GM10248 (cell line): ENCODE data around the gene KANK2.

Experiments
- CTCF ChIA-PET: fragments of 300-600 bp; sonication (Branson Sonifier 250); formaldehyde crosslinking; extraction: SDS; loops from one replicate; lab custom pipeline; 2021; ENCODE audit warnings: antibody characterized with exemption; lab: Yijun Ruan, JAX
- POLR2A ChIA-PET: fragments of 350-650 bp; sonication (Branson Sonifier 250); formaldehyde crosslinking; extraction: SDS; loops from one replicate; lab custom pipeline; 2020; ENCODE audit warnings: antibody characterized with exemption; lab: Yijun Ruan, JAX
- DNase-seq: peaks from one replicate; pipeline ENCODE4 v3.0.0; 2012; ENCODE audit errors: extremely low spot score
- TF ChIP-seq, protein P1 (sequence below): IDR thresholded peaks from 2 replicates; pipeline ENCODE4 v1.5.1; 2012; ENCODE audit warnings: mild to moderate bottlenecking, low read depth; ENCODE audit errors: extremely low read depth, missing control alignments, control extremely low read depth

Gene KANK2

DNA sequence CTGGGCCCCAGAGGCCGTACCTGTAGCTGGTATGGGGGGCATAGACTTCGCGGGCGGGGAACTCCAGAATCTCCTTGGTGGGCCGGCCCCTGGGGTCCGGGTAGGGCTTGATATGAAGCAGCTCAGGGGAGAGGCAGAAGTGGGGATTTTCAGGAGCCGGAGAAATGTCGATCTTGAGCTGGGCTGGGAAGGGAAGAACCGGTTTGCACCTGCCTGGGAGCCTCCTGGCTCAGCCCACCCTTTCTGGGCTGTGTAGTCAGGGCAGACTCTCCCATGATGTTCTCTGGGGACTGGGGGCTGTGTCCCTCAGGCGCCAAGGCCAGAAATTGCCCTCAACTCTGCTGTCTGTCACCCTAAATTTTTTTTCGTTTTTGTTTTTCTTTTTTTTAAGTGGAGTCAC, 44.7 kb upstream of the KANK2 start:
- TF ChIP-seq, protein P1, sequence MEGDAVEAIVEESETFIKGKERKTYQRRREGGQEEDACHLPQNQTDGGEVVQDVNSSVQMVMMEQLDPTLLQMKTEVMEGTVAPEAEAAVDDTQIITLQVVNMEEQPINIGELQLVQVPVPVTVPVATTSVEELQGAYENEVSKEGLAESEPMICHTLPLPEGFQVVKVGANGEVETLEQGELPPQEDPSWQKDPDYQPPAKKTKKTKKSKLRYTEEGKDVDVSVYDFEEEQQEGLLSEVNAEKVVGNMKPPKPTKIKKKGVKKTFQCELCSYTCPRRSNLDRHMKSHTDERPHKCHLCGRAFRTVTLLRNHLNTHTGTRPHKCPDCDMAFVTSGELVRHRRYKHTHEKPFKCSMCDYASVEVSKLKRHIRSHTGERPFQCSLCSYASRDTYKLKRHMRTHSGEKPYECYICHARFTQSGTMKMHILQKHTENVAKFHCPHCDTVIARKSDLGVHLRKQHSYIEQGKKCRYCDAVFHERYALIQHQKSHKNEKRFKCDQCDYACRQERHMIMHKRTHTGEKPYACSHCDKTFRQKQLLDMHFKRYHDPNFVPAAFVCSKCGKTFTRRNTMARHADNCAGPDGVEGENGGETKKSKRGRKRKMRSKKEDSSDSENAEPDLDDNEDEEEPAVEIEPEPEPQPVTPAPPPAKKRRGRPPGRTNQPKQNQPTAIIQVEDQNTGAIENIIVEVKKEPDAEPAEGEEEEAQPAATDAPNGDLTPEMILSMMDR: no peak
- no peak for DNase-seq
- CTCF ChIA-PET: interaction anchor here (1.2 to 3.6 kb wide), 10 partner anchors 10 to 240 kb away, joined by 3 to 12 read pairs (median 5); no protein-coding TSS in a partner anchor
- POLR2A ChIA-PET: no interaction called here

- no peak for DNase-seq
- ChIA-PET POLR2A (no interaction called here), CTCF (interaction anchor here (1.2 to 1.6 kb wide), 2 partner anchors 15 to 103 kb away, joined by 4 to 6 read pairs; no protein-coding TSS in a partner anchor)
- TF ChIP-seq, protein P1: no peak
Measured at GRCh38 chr19:11240008-11240444, 42.7 kb upstream of the KANK2 start.

DNA sequence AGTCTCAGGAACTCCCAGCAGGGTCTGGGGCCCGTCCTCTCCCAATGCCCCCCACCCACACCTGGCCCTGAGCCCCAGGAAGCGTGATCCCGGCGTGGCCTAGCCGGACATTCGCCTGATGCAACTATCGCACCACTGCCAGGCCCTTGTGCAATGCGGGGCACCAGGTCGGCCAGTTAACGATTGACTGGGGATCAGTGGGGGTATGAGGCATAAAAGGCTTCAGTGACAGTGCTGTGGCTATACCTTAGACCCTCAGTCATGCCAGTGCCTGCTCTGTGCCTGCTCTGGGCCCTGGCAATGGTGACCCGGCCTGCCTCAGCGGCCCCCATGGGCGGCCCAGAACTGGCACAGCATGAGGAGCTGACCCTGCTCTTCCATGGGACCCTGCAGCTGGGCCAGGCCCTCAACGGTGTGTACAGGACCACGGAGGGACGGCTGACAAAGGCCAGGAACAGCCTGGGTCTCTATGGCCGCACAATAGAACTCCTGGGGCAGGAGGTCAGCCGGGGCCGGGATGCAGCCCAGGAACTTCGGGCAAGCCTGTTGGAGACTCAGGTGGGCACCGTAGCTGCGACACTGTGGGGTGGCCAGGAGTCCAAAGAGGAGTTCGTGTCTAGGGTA, 42.1 kb upstream of the KANK2 start, which contains the start of gene ANGPTL8:
Gene ANGPTL8 (plus strand): TSS at position 243 of the 624 bp plus-strand sequence. CDS start 19 bp downstream, at position 262.
- POLR2A ChIA-PET: no interaction called here
- TF ChIP-seq, protein P1: no peak
- no peak for DNase-seq
- CTCF ChIA-PET: interaction anchor here (1.2 to 1.6 kb wide), 2 partner anchors 16 to 102 kb away, joined by 4 to 6 read pairs; no protein-coding TSS in a partner anchor

DNA sequence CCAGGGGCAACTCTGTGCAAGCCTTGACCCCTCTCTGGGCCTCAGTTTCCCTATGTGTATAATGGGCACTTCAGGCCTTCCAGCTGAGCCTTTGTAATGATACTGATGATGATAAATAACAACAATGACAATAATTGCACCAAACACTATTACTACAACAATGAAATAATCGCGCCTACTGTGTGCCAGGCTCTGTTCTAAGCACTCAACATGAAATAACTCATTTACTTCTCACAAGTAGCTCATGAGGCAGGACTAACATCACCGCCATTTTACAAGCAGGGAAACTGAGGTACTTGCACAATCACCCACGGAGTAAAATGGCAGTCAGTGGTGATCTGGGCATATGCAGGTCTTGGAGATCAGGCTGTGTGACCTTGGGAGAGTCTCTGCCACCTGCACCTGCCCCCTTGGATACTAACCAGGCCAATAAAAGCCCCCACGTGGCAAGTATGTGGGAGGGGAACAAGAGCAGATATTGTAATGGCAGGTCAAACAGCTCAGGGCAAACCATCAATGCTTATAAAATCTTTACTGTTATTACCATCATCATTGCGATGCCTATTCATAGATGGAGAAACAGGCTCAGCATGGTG, 41.5 kb upstream of the KANK2 start:
- TF ChIP-seq, protein P1: no peak
- CTCF ChIA-PET: no interaction called here
- POLR2A ChIA-PET: no interaction called here
- no peak for DNase-seq

DNA sequence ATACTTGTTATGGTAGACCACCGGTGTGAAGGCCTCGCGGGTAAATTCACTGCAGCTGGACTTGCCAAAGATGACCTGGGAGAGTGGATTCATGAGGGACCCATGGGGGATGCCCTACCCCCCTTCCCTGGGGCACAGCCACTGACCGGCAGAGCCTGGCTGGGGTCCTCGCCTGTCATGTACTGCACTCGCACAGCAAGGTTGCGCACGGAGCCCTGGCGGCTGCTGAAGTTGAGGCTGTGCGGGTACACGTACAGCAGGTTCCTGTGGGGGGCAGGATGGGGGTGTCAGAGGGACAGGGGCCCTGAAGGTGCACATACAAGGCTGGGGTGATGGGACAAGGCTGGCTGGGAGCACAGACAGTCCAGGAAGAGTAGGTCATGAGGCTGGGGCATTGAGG, 40.7 kb upstream of the KANK2 start:
- ChIA-PET CTCF (no interaction called here), POLR2A (no interaction called here)
- DNase-seq: no peak
- TF ChIP-seq, protein P1: no peak

- DNase-seq: no peak
- TF ChIP-seq, protein P1: no peak
- POLR2A ChIA-PET: interaction anchor here (0.6 kb wide), 1 partner anchor 100 kb away, joined by 5 read pairs; no protein-coding TSS in a partner anchor
- CTCF ChIA-PET: no interaction called here
Measured at GRCh38 chr19:11237321-11237720, 40.0 kb upstream of the KANK2 start.
